C4-2B (cell line): Measurements from ENCODE around the gene DTX4.

Experiments
- H3K27ac ChIP-seq: fragments of 450-650 bp; 2 replicates; pipeline ENCODE4 v1.5.1; 2017
- CTCF ChIP-seq: fragments of 450-650 bp; conservative IDR thresholded peaks from 2 replicates; pipeline ENCODE4 v1.5.1; 2017; ENCODE audit warnings: mild to moderate bottlenecking
- ZFX ChIP-seq: fragments of 450-650 bp; IDR thresholded peaks from 2 replicates; pipeline ENCODE4 v1.6.1; 2017

Gene DTX4

GRCh38 chr11:59187587-59187986 lies 15.7 kb downstream of the DTX4 start:
- TF ChIP-seq ZFX (no peak), CTCF (no peak)
- H3K27ac ChIP-seq, result no peak overlapping the region

- H3K27ac ChIP-seq, result no peak overlapping the region
- TF ChIP-seq ZFX (no peak), CTCF (no peak)
Observed at GRCh38 chr11:59188954-59189353, 17.0 kb downstream of the DTX4 start.

- no peak for TF ChIP-seq ZFX
- no peak for TF ChIP-seq CTCF
- no peak overlapping the region for H3K27ac ChIP-seq
Observed at GRCh38 chr11:59189986-59190385, 18.1 kb downstream of the DTX4 start.

GRCh38 chr11:59191095-59191494 lies 19.2 kb downstream of the DTX4 start:
- TF ChIP-seq CTCF (no peak), ZFX (no peak)
- H3K27ac ChIP-seq, result no peak overlapping the region

GRCh38 chr11:59191890-59192289 lies 20.0 kb downstream of the DTX4 start:
- no peak for TF ChIP-seq CTCF
- no peak for TF ChIP-seq ZFX
- H3K27ac ChIP-seq, result no peak overlapping the region

- H3K27ac ChIP-seq, result no peak overlapping the region
- TF ChIP-seq CTCF (no peak), ZFX (no peak)
Observed at GRCh38 chr11:59192446-59193020, 20.6 kb downstream of the DTX4 start.

GRCh38 chr11:59193587-59194130 lies 21.7 kb downstream of the DTX4 start:
- no peak overlapping the region for H3K27ac ChIP-seq
- TF ChIP-seq ZFX, result no peak
- no peak for TF ChIP-seq CTCF
